HCT116 (cell line): Measurements from ENCODE around the gene SLC52A1. TPM values are rescaled to one million over a fixed set of nuclear protein-coding genes. Genes with fewer than 3 reads are reported as not detected.

Source experiments
- ATAC-seq: fragments of 200-7000 bp; cut with Tn5 transposase; 2 replicates; pipeline ENCODE4 v1.9.1; 2020; ENCODE audit warnings: mild to moderate bottlenecking, moderate library complexity
- BruUV-seq: library from RNA; stranded (reverse); fragments of 400-500 nt; replicated peaks from 2 replicates; lab custom pipeline; 2021; lab: Mats Ljungman, UMichigan
- CTCF ChIA-PET: fragments of 300-600 bp; sonication (Branson Sonifier 250); formaldehyde crosslinking; loops from one replicate; lab custom pipeline; 2021; ENCODE audit warnings: antibody characterized with exemption; lab: Charles Lee
- POLR2A ChIA-PET: fragments of 300-600, 350-600 bp; sonication (Branson Sonifier 250); formaldehyde crosslinking; loops from one replicate; lab custom pipeline; 2021; ENCODE audit warnings: antibody characterized with exemption; lab: Charles Lee
- RAD21 ChIA-PET, 2 experiments: fragments of 300-600 bp; sonication (Branson Sonifier 250); formaldehyde crosslinking; loops; one replicate each; lab custom pipeline; 2023; ENCODE audit warnings: low total read pairs in 2 of 2; ENCODE audit not compliant: uncharacterized antibody in 2 of 2, unreplicated experiment in 2 of 2, low non-redundant PET in 1 of 2; lab: Charles Lee
- DNase-seq: peaks from one replicate; pipeline ENCODE4 v3.0.0-alpha.2; 2010; ENCODE audit warnings: low read depth, low spot score
- H2AFZ ChIP-seq: fragments of 200-600 bp; shearing (Covaris generic), sonication (generic); 2 replicates; pipeline ENCODE4 v1.6.1; 2017; ENCODE audit warnings: low read depth, mixed run types, mixed read lengths, antibody characterized with exemption, low read length; ENCODE audit not compliant: poor library complexity, severe bottlenecking
- H3K27ac ChIP-seq: 2 replicates; pipeline ENCODE4 v1.5.1; 2012; ENCODE audit warnings: low read depth, low read length
- H3K27me3 ChIP-seq: fragments of 200-600 bp; sonication (generic); 2 replicates; pipeline ENCODE4 v1.6.1; 2016; ENCODE audit warnings: mixed run types, low read length, mixed read lengths; ENCODE audit not compliant: insufficient read depth
- H3K36me3 ChIP-seq, 2 experiments: fragments of 200-500 bp in 1 of 2; fragments of 200-600 bp in 1 of 2; sonication (Bioruptor generic) in 1 of 2; sonication (generic) in 1 of 2; 2 replicates each; pipeline versions ENCODE4 v1.5.1 to v1.6.1; 2014 to 2016; ENCODE audit warnings: low read length in 2 of 2, inconsistent platforms in 1 of 2, mixed read lengths in 1 of 2, mixed run types in 1 of 2; ENCODE audit not compliant: insufficient read depth in 2 of 2, control insufficient read depth in 1 of 2
- H3K4me1 ChIP-seq, 2 experiments: fragments of 200-600 bp in 1 of 2; sonication (generic) in 1 of 2; 2 replicates each; pipeline versions ENCODE4 v1.5.1 to v1.6.1; 2012 to 2017; ENCODE audit warnings: low read length in 2 of 2, inconsistent platforms in 1 of 2, mild to moderate bottlenecking in 1 of 2, mixed read lengths in 1 of 2, mixed run types in 1 of 2, moderate library complexity in 1 of 2; ENCODE audit not compliant: insufficient read depth in 2 of 2, control insufficient read depth in 1 of 2
- H3K4me2 ChIP-seq: fragments of 200-600 bp; sonication (generic); 2 replicates; pipeline ENCODE4 v1.6.1; 2017; ENCODE audit warnings: mixed run types, low read length, mixed read lengths
- H3K4me3 ChIP-seq, 2 experiments: fragments of 200-600 bp in 1 of 2; sonication (generic) in 1 of 2; replicated peaks in 1 of 2; 2 replicates each; pipeline ENCODE4 v1.5.1; 2011 to 2016; ENCODE audit warnings: low read length in 2 of 2, control low read depth in 1 of 2, low read depth in 1 of 2, mild to moderate bottlenecking in 1 of 2, mixed read lengths in 1 of 2, mixed run types in 1 of 2
- H3K79me2 ChIP-seq: fragments of 200-600 bp; sonication (generic); 2 replicates; pipeline ENCODE4 v1.6.1; 2017; ENCODE audit warnings: mild to moderate bottlenecking, mixed run types, low read length, moderate library complexity, mixed read lengths; ENCODE audit not compliant: insufficient read depth
- H3K9ac ChIP-seq: fragments of 200-600 bp; sonication (generic); 2 replicates; pipeline ENCODE4 v1.6.1; 2016; ENCODE audit warnings: low read length, mixed read lengths
- H3K9me2 ChIP-seq: fragments of 200-600 bp; sonication (generic), shearing (Covaris generic); 2 replicates; pipeline ENCODE4 v1.6.1; 2017; ENCODE audit warnings: mixed run types, mild to moderate bottlenecking, moderate library complexity; ENCODE audit not compliant: insufficient read depth
- H3K9me3 ChIP-seq, 2 experiments: fragments of 200-500 bp in 1 of 2; fragments of 200-600 bp in 1 of 2; sonication (Bioruptor generic) in 1 of 2; sonication (generic) in 1 of 2; 2 replicates each; pipeline ENCODE4 v1.6.1; 2014 to 2017; ENCODE audit warnings: low read length in 2 of 2, mixed read lengths in 2 of 2, inconsistent platforms in 1 of 2, low read depth in 1 of 2, mild to moderate bottlenecking in 1 of 2, mixed run types in 1 of 2, moderate library complexity in 1 of 2; ENCODE audit not compliant: control insufficient read depth in 1 of 2, insufficient read depth in 1 of 2
- H4K20me1 ChIP-seq: fragments of 200-600 bp; sonication (generic), shearing (Covaris generic); 2 replicates; pipeline ENCODE4 v1.6.1; 2017; ENCODE audit warnings: mixed run types, mild to moderate bottlenecking, moderate library complexity; ENCODE audit not compliant: insufficient read depth
- ATF3 ChIP-seq: IDR thresholded peaks from 2 replicates; pipeline ENCODE4 v1.6.1; 2012
- CBX3 ChIP-seq: IDR thresholded peaks from 2 replicates; pipeline ENCODE4 v1.6.1; 2012; ENCODE audit warnings: low read depth
- EGR1 ChIP-seq: IDR thresholded peaks from 2 replicates; pipeline ENCODE4 v1.6.1; 2012; ENCODE audit warnings: low read depth
- ELF1 ChIP-seq: IDR thresholded peaks from 2 replicates; pipeline ENCODE4 v1.6.1; 2012; ENCODE audit warnings: low read depth, borderline replicate concordance
- EZH2phosphoT487 ChIP-seq: fragments of 200-600 bp; IDR thresholded peaks from 2 replicates; pipeline ENCODE4 v1.6.1; 2018; ENCODE audit warnings: antibody characterized with exemption, borderline replicate concordance
- FOSL1 ChIP-seq: IDR thresholded peaks from 2 replicates; pipeline ENCODE4 v1.6.1; 2012; ENCODE audit warnings: low read depth
- JUND ChIP-seq: IDR thresholded peaks from 2 replicates; pipeline ENCODE4 v1.6.1; 2012
- MAX ChIP-seq: IDR thresholded peaks from 2 replicates; pipeline ENCODE4 v1.6.1; 2012
- POLR2A ChIP-seq: IDR thresholded peaks from 2 replicates; pipeline ENCODE4 v1.7.0; 2011; ENCODE audit warnings: borderline replicate concordance; ENCODE audit not compliant: insufficient read depth, insufficient read length; ENCODE audit errors: extremely low read depth
- RAD21 ChIP-seq: IDR thresholded peaks from 2 replicates; pipeline ENCODE4 v1.6.1; 2012; ENCODE audit warnings: low read depth, mild to moderate bottlenecking
- SIN3A ChIP-seq: IDR thresholded peaks from 2 replicates; pipeline ENCODE4 v1.6.1; 2012; ENCODE audit warnings: low read depth
- SP1 ChIP-seq: IDR thresholded peaks from 2 replicates; pipeline ENCODE4 v1.6.1; 2012; ENCODE audit warnings: low read depth
- SRF ChIP-seq: IDR thresholded peaks from 2 replicates; pipeline ENCODE4 v1.6.1; 2012; ENCODE audit warnings: low read depth
- TCF7L2 ChIP-seq: IDR thresholded peaks from 2 replicates; pipeline ENCODE4 v1.7.0; 2011; ENCODE audit warnings: borderline replicate concordance, inconsistent platforms; ENCODE audit not compliant: insufficient read depth, insufficient read length; ENCODE audit errors: extremely low read depth
- YY1 ChIP-seq: IDR thresholded peaks from 2 replicates; pipeline ENCODE4 v1.6.1; 2011; ENCODE audit warnings: low read length, low read depth, moderate library complexity, mild to moderate bottlenecking; ENCODE audit not compliant: insufficient replicate concordance; ENCODE audit errors: extremely low read depth
- ZBTB33 ChIP-seq: IDR thresholded peaks from 2 replicates; pipeline ENCODE4 v1.6.1; 2011; ENCODE audit warnings: mild to moderate bottlenecking, low read length, moderate library complexity; ENCODE audit not compliant: insufficient replicate concordance; ENCODE audit errors: extremely low read depth
- intact Hi-C: fragments of 100-400 bp; cut with micrococcal nuclease; formaldehyde crosslinking; loops from 2 replicates; pipeline ENCODE4 v1.10.0; 2022
- total RNA-seq: library from RNA; stranded (reverse); gene quantifications from one replicate; pipeline ENCODE4 v1.2.1, GENCODE V29; 2021; ENCODE audit not compliant: unreplicated experiment
- TF ChIP-seq, protein P1 (sequence below), 3 experiments: fragments of 200-600 bp in 1 of 3; sonication (generic) in 1 of 3; IDR thresholded peaks in 2 of 3; conservative IDR thresholded peaks in 1 of 3; 2 replicates each; pipeline ENCODE4 v1.5.1; 2012 to 2017; ENCODE audit warnings: low read depth in 2 of 3, low read length in 2 of 3, antibody characterized with exemption in 1 of 3, borderline replicate concordance in 1 of 3, control low read depth in 1 of 3, mild to moderate bottlenecking in 1 of 3, mixed read lengths in 1 of 3, mixed run types in 1 of 3, moderate library complexity in 1 of 3; ENCODE audit not compliant: insufficient read depth in 1 of 3

SLC52A1 gene
- total RNA-seq, 1 experiment from 2014 or later, result not detected

- H3K79me2 ChIP-seq, result no peaks in the 10 kb centered on the region
- no peak overlapping the region for H3K27ac ChIP-seq
- no peak for TF ChIP-seq SRF
- no peak for TF ChIP-seq FOSL1
- no peak for TF ChIP-seq POLR2A
- no peak for TF ChIP-seq SIN3A
- TF ChIP-seq, all 23 proteins: peak for 0
- intact Hi-C loops, result no loop called here
- no peak overlapping the region for H3K9ac ChIP-seq
- peaks cover 10 to 27% of the 10 kb centered on the region in 2 experiments for H3K36me3 ChIP-seq
- ChIA-PET RAD21 (no interaction called here), CTCF (interaction anchor here (1.0 kb wide), 1 partner anchor 10 kb away, joined by 3 read pairs; no protein-coding TSS in a partner anchor), POLR2A (no interaction called here)
- no peak overlapping the region for H2AFZ ChIP-seq
- H3K4me1 ChIP-seq, result peaks cover 4 to 7% of the 10 kb centered on the region in 2 experiments; a peak in 1 of 4 replicates
- no peak for DNase-seq
- no peaks in the 10 kb centered on the region for H4K20me1 ChIP-seq
- H3K9me3 ChIP-seq, result no peaks in the 10 kb centered on the region
- no peaks in the 10 kb centered on the region for H3K9me2 ChIP-seq
- H3K4me2 ChIP-seq, result no peak overlapping the region
- no peak for ATAC-seq
- no peak overlapping the region for H3K4me3 ChIP-seq
- no TSS peak for BruUV-seq
- H3K27me3 ChIP-seq, result no peaks in the 10 kb centered on the region
These were observed 13.0 kb downstream of the SLC52A1 start for GRCh38 chr17:5022171-5022711.

DNA sequence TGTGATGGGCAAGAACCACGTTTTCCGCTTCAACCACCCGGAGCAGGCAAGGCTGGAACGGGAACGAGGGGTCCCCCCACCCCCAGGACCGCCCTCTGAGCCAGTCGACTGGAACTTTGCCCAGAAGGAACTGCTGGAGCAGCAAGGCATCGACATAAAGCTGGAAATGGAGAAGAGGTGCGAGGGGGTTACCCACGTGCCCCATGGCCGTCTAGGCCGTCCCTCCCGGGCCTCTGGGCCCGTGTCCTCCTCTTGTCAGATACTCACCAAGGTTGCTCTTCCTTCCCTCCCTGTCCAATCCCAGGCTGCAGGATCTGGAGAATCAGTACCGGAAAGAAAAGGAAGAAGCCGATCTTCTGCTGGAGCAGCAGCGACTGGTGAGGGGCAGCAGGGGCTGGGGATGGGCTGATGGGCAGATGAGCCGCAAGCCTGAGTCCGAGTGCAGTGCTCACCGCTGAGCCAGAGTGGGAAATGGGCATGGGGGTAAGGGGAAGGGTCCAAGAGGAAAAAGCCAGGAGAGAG, 14.7 kb downstream of the SLC52A1 start:
- Histone ChIP-seq H3K27ac (no peak overlapping the region), H3K9ac (no peak overlapping the region), H2AFZ (no peak overlapping the region), H3K4me2 (no peak overlapping the region), H3K9me2 (no peaks in the 10 kb centered on the region), H4K20me1 (no peaks in the 10 kb centered on the region), H3K4me3 (no peak overlapping the region), H3K79me2 (no peaks in the 10 kb centered on the region), H3K27me3 (no peaks in the 10 kb centered on the region), H3K36me3 (peaks cover 14 to 31% of the 10 kb centered on the region in 2 experiments), H3K9me3 (no peaks in the 10 kb centered on the region), H3K4me1 (peaks cover 4 to 7% of the 10 kb centered on the region in 2 experiments; a peak in 1 of 4 replicates)
- RAD21 ChIA-PET, result no interaction called here
- CTCF ChIA-PET, result no interaction called here
- POLR2A ChIA-PET, result no interaction called here
- no TSS peak for BruUV-seq
- no peak for ATAC-seq
- no peak for DNase-seq
- intact Hi-C loops, result no loop called here
- TF ChIP-seq EGR1 (no peak), YY1 (no peak), ATF3 (no peak), ELF1 (no peak), SIN3A (no peak), CBX3 (no peak), ZBTB33 (no peak), FOSL1 (no peak), TCF7L2 (no peak), SP1 (no peak), RAD21 (no peak), MAX (no peak), EZH2phosphoT487 (no peak), JUND (no peak)
- TF ChIP-seq, protein P1, sequence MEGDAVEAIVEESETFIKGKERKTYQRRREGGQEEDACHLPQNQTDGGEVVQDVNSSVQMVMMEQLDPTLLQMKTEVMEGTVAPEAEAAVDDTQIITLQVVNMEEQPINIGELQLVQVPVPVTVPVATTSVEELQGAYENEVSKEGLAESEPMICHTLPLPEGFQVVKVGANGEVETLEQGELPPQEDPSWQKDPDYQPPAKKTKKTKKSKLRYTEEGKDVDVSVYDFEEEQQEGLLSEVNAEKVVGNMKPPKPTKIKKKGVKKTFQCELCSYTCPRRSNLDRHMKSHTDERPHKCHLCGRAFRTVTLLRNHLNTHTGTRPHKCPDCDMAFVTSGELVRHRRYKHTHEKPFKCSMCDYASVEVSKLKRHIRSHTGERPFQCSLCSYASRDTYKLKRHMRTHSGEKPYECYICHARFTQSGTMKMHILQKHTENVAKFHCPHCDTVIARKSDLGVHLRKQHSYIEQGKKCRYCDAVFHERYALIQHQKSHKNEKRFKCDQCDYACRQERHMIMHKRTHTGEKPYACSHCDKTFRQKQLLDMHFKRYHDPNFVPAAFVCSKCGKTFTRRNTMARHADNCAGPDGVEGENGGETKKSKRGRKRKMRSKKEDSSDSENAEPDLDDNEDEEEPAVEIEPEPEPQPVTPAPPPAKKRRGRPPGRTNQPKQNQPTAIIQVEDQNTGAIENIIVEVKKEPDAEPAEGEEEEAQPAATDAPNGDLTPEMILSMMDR (IDR thresholded peaks at IDR 0.05 in 2 of 3, conservative IDR thresholded peaks at IDR 0.05 in 1 of 3; ENCODE audit: borderline replicate concordance in 1 of 3, insufficient read depth in 1 of 3, low read depth in 2 of 3, low read length in 2 of 3), result no peak
